ENCODE data around the gene CIB1. TPM values are rescaled to one million over a fixed set of nuclear protein-coding genes. Genes with fewer than 3 reads are reported as not detected.

Gene CIB1
- total and polyA plus RNA-seq, 2 of the 8 experiments (the other 6 are each of a cell fraction or from before 2014, with no cell fraction given), result 26.0 to 63.5 TPM

- peaks cover 9 to 47% of the 10 kb centered on the region in 2 experiments for H3K79me2 ChIP-seq (ENCODE audit: control insufficient read depth in 1 of 2, insufficient read depth in 2 of 2, low read length in 2 of 2)
- peaks cover 6 to 29% of the 10 kb centered on the region in 2 experiments for H4K20me1 ChIP-seq (replicated peaks in 1 of 2; ENCODE audit: control insufficient read depth in 1 of 2, insufficient read depth in 2 of 2, low read length in 2 of 2)
- no peak overlapping the region for H2BK120ac ChIP-seq (replicated peaks; ENCODE audit: low read depth, low read length)
- no peak overlapping the region for H4K5ac ChIP-seq (ENCODE audit: insufficient read length, low read depth, low read length)
- no peak overlapping the region for H4K8ac ChIP-seq (ENCODE audit: extremely low read depth, insufficient read depth, low read length)
- H3K18ac ChIP-seq (ENCODE audit: extremely low read depth, low read length), result peak overlapping the region; percentile 95
- H3K79me1 ChIP-seq (ENCODE audit: low read depth, low read length), result peaks cover 16% of the 10 kb centered on the region
- H2BK20ac ChIP-seq (ENCODE audit: low read length), result no peak overlapping the region
- H3K4ac ChIP-seq (replicated peaks; ENCODE audit: insufficient read length, low read depth, low read length), result no peak overlapping the region
- 4% methylated on average over 15 of the region's 25 CpGs; no CpG with 5 or more reads in 1 of the 2 experiments for WGBS, 2 experiments (ENCODE audit: extremely low coverage in 1 of 2, insufficient coverage in 1 of 2, insufficient read length in 1 of 2, insufficient replicate concordance in 2 of 2, low coverage in 1 of 2, low lambda C conversion rate in 2 of 2, missing lambda C conversion rate in 1 of 2)
- H3K4me2 ChIP-seq (ENCODE audit: insufficient read depth in 1 of 2, low read depth in 2 of 2, low read length in 2 of 2), result peak overlapping the region; percentile 85 to 86
- no peaks in the 10 kb centered on the region for H3K27me3 ChIP-seq (replicated peaks in 1 of 4; ENCODE audit: control insufficient read depth in 3 of 4, extremely low read depth in 1 of 4, insufficient read depth in 3 of 4, low read length in 3 of 4)
- no peak overlapping the region for H2BK15ac ChIP-seq (ENCODE audit: low read length)
- peaks cover 16% of the 10 kb centered on the region for H3K23me2 ChIP-seq (ENCODE audit: low read depth, low read length)
- peak overlapping the region; percentile 55 to 63 (median 61); a peak in 4 of 7 replicates for H3K9ac ChIP-seq (replicated peaks in 1 of 4; ENCODE audit: extremely low read depth in 1 of 4, low read depth in 3 of 4, low read length in 3 of 4)
- POLR2A ChIA-PET (ENCODE audit: partially characterized antibody), result interaction anchor here (0.7 to 3.3 kb wide), 14 partner anchors 10 to 201 kb away, joined by 3 to 25 read pairs (median 6); partner anchors contain the start of genes CIB1, GDPGP1 and ZNF710
- H3K27ac ChIP-seq (ENCODE audit: low read depth, low read length), result no peak overlapping the region
- H3K23ac ChIP-seq (ENCODE audit: insufficient read length), result no peak overlapping the region
- H3K14ac ChIP-seq (ENCODE audit: insufficient read length), result no peak overlapping the region
- FAIRE-seq (no peak), DNase-seq (ENCODE audit: low read depth in 1 of 2, low spot score in 2 of 2) (peak in 1 of 2 experiments; percentile 73)
- no peak overlapping the region for H4K91ac ChIP-seq (replicated peaks; ENCODE audit: insufficient read length, low read length)
- H2BK12ac ChIP-seq (ENCODE audit: low read depth, low read length), result no peak overlapping the region
- H3K9me3 ChIP-seq (ENCODE audit: insufficient read depth in 2 of 2, low read depth in 1 of 2, low read length in 1 of 2), result no peaks in the 10 kb centered on the region
- H2AFZ ChIP-seq (ENCODE audit: low read length), result no peak overlapping the region
- H2BK5ac ChIP-seq (ENCODE audit: low read depth, low read length), result peak overlapping the region; percentile 44; the same call in 1 of the 2 replicates
- H3K36me3 ChIP-seq (ENCODE audit: control insufficient read depth in 2 of 4, insufficient read depth in 4 of 4, low read length in 3 of 4), result peaks cover 0 to 2% (median 0%) of the 10 kb centered on the region in 4 experiments; a peak in 4 of 8 replicates
- peaks cover 0 to 21% (median 7%) of the 10 kb centered on the region in 4 experiments; a peak in 5 of 7 replicates for H3K4me1 ChIP-seq (replicated peaks in 1 of 4; ENCODE audit: control insufficient read depth in 3 of 4, insufficient read depth in 4 of 4, low read length in 3 of 4)
- peak overlapping the region; percentile 55 to 95 (median 81) for H3K4me3 ChIP-seq (ENCODE audit: extremely low read depth in 1 of 4, insufficient read depth in 2 of 4, low read depth in 3 of 4, low read length in 4 of 4)
- CTCF ChIA-PET (ENCODE audit: partially characterized antibody), result interaction anchor here (0.6 to 12.6 kb wide), 7 partner anchors 10 to 1395 kb away, joined by 3 to 182 read pairs (median 4); partner anchors contain the start of genes CIB1 and GDPGP1
- H2AK5ac ChIP-seq (ENCODE audit: low read depth, low read length), result no peak overlapping the region
- H3K56ac ChIP-seq (replicated peaks; ENCODE audit: insufficient read length, low read depth, low read length), result no peak overlapping the region
- TF ChIP-seq HDAC2 (IDR thresholded peaks at IDR 0.05; ENCODE audit: borderline replicate concordance in 1 of 2, low read depth in 2 of 2, low read length in 2 of 2) (no peak), CBX8 (IDR thresholded peaks at IDR 0.05; ENCODE audit: borderline replicate concordance, low read depth, low read length) (no peak), NRF1 (IDR thresholded peaks at IDR 0.05; ENCODE audit: low read depth, low read length) (no peak), ATF2 (IDR thresholded peaks at IDR 0.05; ENCODE audit: low read length) (no peak), TBP (IDR thresholded peaks at IDR 0.05; ENCODE audit: low read depth, low read length) (0 out of 2 replicates have a peak, but pooled peaks have one; percentile 17), RXRA (IDR thresholded peaks at IDR 0.05; ENCODE audit: insufficient read depth, low read depth, low read length) (no peak), SIN3A (conservative IDR thresholded peaks at IDR 0.05 in 1 of 2, IDR thresholded peaks at IDR 0.05 in 1 of 2; ENCODE audit: low read depth in 1 of 2, low read length in 2 of 2) (0 out of 4 replicates have a peak, but pooled peaks of 1 of the 2 experiments have one; percentile 12), TCF12 (IDR thresholded peaks at IDR 0.05; ENCODE audit: low read depth, low read length) (no peak), YY1 (IDR thresholded peaks at IDR 0.05; ENCODE audit: low read depth, low read length) (no peak), BCL11A (IDR thresholded peaks at IDR 0.05; ENCODE audit: low read depth in 2 of 2, low read length in 2 of 2) (no peak)
These were observed 31.8 kb downstream of the CIB1 start for GRCh38 chr15:90201944-90202375.
